H1 (cell line): ENCODE results near the gene LIPT2. TPM values are rescaled to one million over a fixed set of nuclear protein-coding genes. Genes with fewer than 3 reads are reported as not detected.

Experiments used
- CTCF ChIA-PET: fragments of 300-600 bp; sonication (Branson Sonifier 250); formaldehyde crosslinking; loops from one replicate; lab custom pipeline; 2021; ENCODE audit not compliant: partially characterized antibody; lab: Charles Lee
- POLR2A ChIA-PET: fragments of 300-600 bp; sonication (Branson Sonifier 250); formaldehyde crosslinking; loops from one replicate; lab custom pipeline; 2021; ENCODE audit warnings: inconsistent platforms; ENCODE audit not compliant: partially characterized antibody; lab: Charles Lee
- DNase-seq, 2 experiments: peaks; one replicate each; pipeline versions ENCODE4 v3.0.0 to v3.0.0-alpha.2; 2010 to 2022; ENCODE audit warnings: low spot score in 2 of 2, low read depth in 1 of 2, mixed read lengths in 1 of 2
- FAIRE-seq: peaks from 2 replicates; lab custom pipeline; 2011; peaks lifted over from hg19 to GRCh38; lab: Jason Lieb, UNC
- H2AFZ ChIP-seq: 2 replicates; pipeline ENCODE4 v1.8.1; 2012; ENCODE audit warnings: low read length, inconsistent platforms
- H2AK5ac ChIP-seq: 2 replicates; pipeline ENCODE4 v1.6.1; 2013; ENCODE audit warnings: low read depth, low read length
- H2BK120ac ChIP-seq: replicated peaks from 2 replicates; pipeline ENCODE3; 2013; ENCODE audit warnings: low read depth, low read length, inconsistent platforms
- H2BK12ac ChIP-seq: 2 replicates; pipeline ENCODE4 v1.6.1; 2013; ENCODE audit warnings: low read depth, low read length
- H2BK15ac ChIP-seq: 2 replicates; pipeline ENCODE4 v1.6.1; 2013; ENCODE audit warnings: low read length
- H2BK20ac ChIP-seq: 2 replicates; pipeline ENCODE4 v1.6.1; 2013; ENCODE audit warnings: low read length
- H2BK5ac ChIP-seq: 2 replicates; pipeline ENCODE4 v1.6.1; 2013; ENCODE audit warnings: low read depth, low read length
- H3K14ac ChIP-seq: 2 replicates; pipeline ENCODE4 v1.6.1; 2013; ENCODE audit warnings: inconsistent platforms; ENCODE audit not compliant: insufficient read length
- H3K18ac ChIP-seq: 2 replicates; pipeline ENCODE4 v1.6.1; 2013; ENCODE audit warnings: low read length; ENCODE audit errors: extremely low read depth
- H3K23ac ChIP-seq: 2 replicates; pipeline ENCODE4 v1.6.1; 2013; ENCODE audit warnings: inconsistent platforms; ENCODE audit not compliant: insufficient read length
- H3K23me2 ChIP-seq: 2 replicates; pipeline ENCODE4 v1.6.1; 2013; ENCODE audit warnings: low read depth, low read length
- H3K27ac ChIP-seq: 2 replicates; pipeline ENCODE4 v1.6.1; 2011; ENCODE audit warnings: low read depth, low read length, inconsistent platforms
- H3K27me3 ChIP-seq, 4 experiments: replicated peaks in 1 of 4; 1 replicate in 1 of 4; 2 replicates in 3 of 4; pipeline versions ENCODE4 v1.6.1 to v1.8.1; 2011 to 2013; ENCODE audit warnings: low read length in 3 of 4, mild to moderate bottlenecking in 3 of 4, inconsistent platforms in 2 of 4, mixed read lengths in 2 of 4, moderate library complexity in 1 of 4; ENCODE audit not compliant: control insufficient read depth in 3 of 4, insufficient read depth in 3 of 4; ENCODE audit errors: extremely low read depth in 1 of 4
- H3K36me3 ChIP-seq, 4 experiments: 2 replicates each; pipeline versions ENCODE4 v1.6.1 to v1.8.1; 2011 to 2013; ENCODE audit warnings: mild to moderate bottlenecking in 4 of 4, low read length in 3 of 4, moderate library complexity in 2 of 4, control low read depth in 1 of 4, inconsistent platforms in 1 of 4; ENCODE audit not compliant: insufficient read depth in 4 of 4, control insufficient read depth in 2 of 4
- H3K4ac ChIP-seq: replicated peaks from 2 replicates; pipeline ENCODE3; 2013; ENCODE audit warnings: low read length, low read depth, mixed read lengths, inconsistent platforms; ENCODE audit not compliant: insufficient read length
- H3K4me1 ChIP-seq, 4 experiments: replicated peaks in 1 of 4; 1 replicate in 1 of 4; 2 replicates in 3 of 4; pipeline versions ENCODE4 v1.6.1 to v1.8.1; 2011 to 2013; ENCODE audit warnings: low read length in 3 of 4, inconsistent platforms in 2 of 4, mixed read lengths in 1 of 4; ENCODE audit not compliant: insufficient read depth in 4 of 4, control insufficient read depth in 3 of 4
- H3K4me2 ChIP-seq, 2 experiments: 2 replicates each; pipeline versions ENCODE4 v1.6.1 to v1.8.1; 2011 to 2013; ENCODE audit warnings: low read depth in 2 of 2, low read length in 2 of 2, control low read depth in 1 of 2, inconsistent platforms in 1 of 2, mild to moderate bottlenecking in 1 of 2; ENCODE audit not compliant: insufficient read depth in 1 of 2
- H3K4me3 ChIP-seq, 4 experiments: fragments of 200-600, 300-600 bp in 1 of 4; sonication (generic), shearing (Covaris generic), sonication (Bioruptor Twin) in 1 of 4; 2 replicates each; pipeline versions ENCODE4 v1.5.1 to v1.8.1; 2011 to 2016; ENCODE audit warnings: low read length in 4 of 4, low read depth in 3 of 4, control low read depth in 2 of 4, inconsistent platforms in 2 of 4, mild to moderate bottlenecking in 2 of 4, mixed read lengths in 1 of 4, moderate library complexity in 1 of 4; ENCODE audit not compliant: insufficient read depth in 2 of 4; ENCODE audit errors: extremely low read depth in 1 of 4
- H3K56ac ChIP-seq: replicated peaks from 2 replicates; pipeline ENCODE3; 2013; ENCODE audit warnings: low read depth, mild to moderate bottlenecking, mixed read lengths, low read length, inconsistent platforms; ENCODE audit not compliant: insufficient read length
- H3K79me1 ChIP-seq: 2 replicates; pipeline ENCODE4 v1.6.1; 2013; ENCODE audit warnings: low read depth, low read length, control low read depth
- H3K79me2 ChIP-seq, 2 experiments: 2 replicates each; pipeline versions ENCODE4 v1.6.1 to v1.8.1; 2012 to 2013; ENCODE audit warnings: low read length in 2 of 2, mild to moderate bottlenecking in 2 of 2, inconsistent platforms in 1 of 2; ENCODE audit not compliant: insufficient read depth in 2 of 2, control insufficient read depth in 1 of 2
- H3K9ac ChIP-seq, 4 experiments: replicated peaks in 1 of 4; 1 replicate in 1 of 4; 2 replicates in 3 of 4; pipeline versions ENCODE4 v1.6.1 to v1.8.1; 2011 to 2013; ENCODE audit warnings: low read depth in 3 of 4, low read length in 3 of 4, control low read depth in 2 of 4, mild to moderate bottlenecking in 2 of 4, moderate library complexity in 2 of 4, inconsistent platforms in 1 of 4; ENCODE audit errors: extremely low read depth in 1 of 4
- H3K9me3 ChIP-seq, 2 experiments: 2 replicates each; pipeline versions ENCODE4 v1.6.1 to v1.8.1; 2012 to 2013; ENCODE audit warnings: mild to moderate bottlenecking in 2 of 2, moderate library complexity in 2 of 2, control low read depth in 1 of 2, inconsistent platforms in 1 of 2, low read depth in 1 of 2, low read length in 1 of 2, mixed read lengths in 1 of 2; ENCODE audit not compliant: insufficient read depth in 2 of 2
- H4K20me1 ChIP-seq, 2 experiments: replicated peaks in 1 of 2; 2 replicates each; pipeline versions ENCODE3 to v1.8.1; 2011 to 2013; ENCODE audit warnings: inconsistent platforms in 2 of 2, low read length in 2 of 2, mild to moderate bottlenecking in 1 of 2; ENCODE audit not compliant: insufficient read depth in 2 of 2, control insufficient read depth in 1 of 2
- H4K5ac ChIP-seq: 2 replicates; pipeline ENCODE4 v1.6.1; 2013; ENCODE audit warnings: low read length, low read depth, mixed read lengths, inconsistent platforms; ENCODE audit not compliant: insufficient read length
- H4K8ac ChIP-seq: 2 replicates; pipeline ENCODE4 v1.8.0; 2013; ENCODE audit warnings: mild to moderate bottlenecking, moderate library complexity, low read length, inconsistent platforms; ENCODE audit not compliant: insufficient read depth; ENCODE audit errors: extremely low read depth
- H4K91ac ChIP-seq: replicated peaks from 2 replicates; pipeline ENCODE3; 2013; ENCODE audit warnings: low read length, mixed read lengths, inconsistent platforms; ENCODE audit not compliant: insufficient read length
- ATF3 ChIP-seq: IDR thresholded peaks from 2 replicates; pipeline ENCODE4 v1.6.1; 2011; ENCODE audit warnings: low read depth, mild to moderate bottlenecking, low read length; ENCODE audit not compliant: insufficient read depth
- BCL11A ChIP-seq, 2 experiments: IDR thresholded peaks; one replicate each; pipeline ENCODE4 v1.6.1; 2011; ENCODE audit warnings: low read depth in 2 of 2, low read length in 2 of 2, mild to moderate bottlenecking in 2 of 2
- CBX5 ChIP-seq: fragments of 300-800, 300-1000 bp; sonication (generic); IDR thresholded peaks from 2 replicates; pipeline ENCODE4 v1.7.1; 2016; ENCODE audit warnings: antibody characterized with exemption, low read length, low read depth
- CHD1 ChIP-seq: IDR thresholded peaks from 2 replicates; pipeline ENCODE4 v1.6.1; 2012; ENCODE audit warnings: low read depth, low read length, improper control_type of control experiment
- CHD2 ChIP-seq: IDR thresholded peaks from 2 replicates; pipeline ENCODE4 v1.6.1; 2012; ENCODE audit warnings: low read length, improper control_type of control experiment
- EZH2 ChIP-seq: fragments of 200-600 bp; sonication (generic); IDR thresholded peaks from 2 replicates; pipeline ENCODE4 v1.7.1; 2012; ENCODE audit warnings: low read depth, mild to moderate bottlenecking, moderate library complexity, low read length, inconsistent platforms; ENCODE audit not compliant: severe bottlenecking
- KDM5A ChIP-seq: fragments of 200-600 bp; IDR thresholded peaks from 2 replicates; pipeline ENCODE4 v1.7.1; 2012; ENCODE audit warnings: mild to moderate bottlenecking, low read length, inconsistent platforms, mixed read lengths
- MAFK ChIP-seq: IDR thresholded peaks from 2 replicates; pipeline ENCODE4 v1.6.1; 2012; ENCODE audit warnings: low read depth, mild to moderate bottlenecking, improper control_type of control experiment, low read length
- POLR2A ChIP-seq, 2 experiments: IDR thresholded peaks; 1 replicate in 1 of 2; 2 replicates in 1 of 2; pipeline ENCODE4 v1.6.1; 2011; ENCODE audit warnings: low read depth in 2 of 2, low read length in 2 of 2, mild to moderate bottlenecking in 2 of 2; ENCODE audit errors: control extremely low read depth in 1 of 2
- POLR2AphosphoS5 ChIP-seq: IDR thresholded peaks from 2 replicates; pipeline ENCODE4 v1.6.1; 2011; ENCODE audit warnings: low read depth, low read length
- POU5F1 ChIP-seq: IDR thresholded peaks from 2 replicates; pipeline ENCODE4 v1.6.1; 2011; ENCODE audit warnings: low read depth, mild to moderate bottlenecking, low read length, moderate library complexity
- RAD21 ChIP-seq, 2 experiments: IDR thresholded peaks in 1 of 2; conservative IDR thresholded peaks in 1 of 2; 2 replicates each; pipeline ENCODE4 v1.6.1; 2011; ENCODE audit warnings: low read depth in 2 of 2, low read length in 2 of 2, improper control_type of control experiment in 1 of 2, inconsistent platforms in 1 of 2, mild to moderate bottlenecking in 1 of 2, moderate library complexity in 1 of 2
- SP1 ChIP-seq: IDR thresholded peaks from 2 replicates; pipeline ENCODE4 v1.6.1; 2011; ENCODE audit warnings: low read depth, low read length
- TAF1 ChIP-seq: IDR thresholded peaks from 2 replicates; pipeline ENCODE4 v1.6.1; 2011; ENCODE audit warnings: mild to moderate bottlenecking, low read depth, low read length
- TCF12 ChIP-seq: IDR thresholded peaks from 2 replicates; pipeline ENCODE4 v1.6.1; 2011; ENCODE audit warnings: low read depth, mild to moderate bottlenecking, low read length
- WGBS, 2 experiments: shearing (Covaris generic) in 1 of 2; methylation state at CpG; one replicate each; pipeline versions ENCODE4 v1.1.6 to v1.1.7; 2013 to 2015; ENCODE audit warnings: low lambda C conversion rate in 2 of 2, mixed read lengths in 2 of 2, inconsistent platforms in 1 of 2, low coverage in 1 of 2, missing lambda C conversion rate in 1 of 2; ENCODE audit not compliant: insufficient replicate concordance in 2 of 2, insufficient coverage in 1 of 2, insufficient read length in 1 of 2; ENCODE audit errors: extremely low coverage in 1 of 2, missing lambda C conversion rate in 1 of 2; 5-methylcytosine and 5-hydroxymethylcytosine counted together
- polyA plus RNA-seq, 7 experiments: library from polyadenylated mRNA; depleted of rRNA in 3 of 7; stranded (reverse) in 5 of 7; unstranded in 2 of 7; fragments of >200 nt in 5 of 7; fragments of 200-250 nt in 2 of 7; gene quantifications; 1 replicate in 5 of 7; 2 replicates in 1 of 7; 4 replicates in 1 of 7; pipeline versions ENCODE4 v1.2.1 to v1.2.3, GENCODE V29; 2011 to 2013; ENCODE audit warnings: missing spikeins in 2 of 7, mixed read lengths in 2 of 7
- total RNA-seq: library from RNA; stranded (reverse); fragmentation: NEBNext Ultra II Directional; extraction: Animal tissue kit (Norgen Biotek cat#: 25700); gene quantifications from 2 replicates; pipeline ENCODE4 v1.2.1, GENCODE V29; 2021

LIPT2 gene
- total and polyA plus RNA-seq, 2 of the 8 experiments (the other 6 are each of a cell fraction or from before 2014, with no cell fraction given) = 6.4 to 16.7 TPM

GRCh38 chr11:74507582-74507981 lies 14.1 kb upstream of the LIPT2 start:
- H3K23me2 ChIP-seq = no peaks in the 10 kb centered on the region
- no peak overlapping the region for H3K4ac ChIP-seq
- no peak overlapping the region for H4K5ac ChIP-seq
- no peak overlapping the region for H3K4me2 ChIP-seq
- H3K36me3 ChIP-seq = no peaks in the 10 kb centered on the region
- 92% methylated on average over 2 of the region's 2 CpGs; no CpG with 5 or more reads in 1 of the 2 experiments for WGBS, 2 experiments
- no peaks in the 10 kb centered on the region for H3K79me2 ChIP-seq
- no peak overlapping the region for H2AFZ ChIP-seq
- no peaks in the 10 kb centered on the region for H3K79me1 ChIP-seq
- no peak overlapping the region for H3K14ac ChIP-seq
- ChIA-PET CTCF (interaction anchor here (0.6 to 2.0 kb wide), 4 partner anchors 55 to 195 kb away, joined by 3 to 8 read pairs (median 3); no protein-coding TSS in a partner anchor), POLR2A (interaction anchor here (0.6 kb wide), 1 partner anchor 400 kb away, joined by 3 read pairs; no protein-coding TSS in a partner anchor)
- no peak overlapping the region for H2BK5ac ChIP-seq
- H2BK12ac ChIP-seq = no peak overlapping the region
- H4K91ac ChIP-seq = no peak overlapping the region
- no peak overlapping the region for H2BK20ac ChIP-seq
- DNase-seq (no peak), FAIRE-seq (no peak)
- H2BK120ac ChIP-seq = no peak overlapping the region
- H4K20me1 ChIP-seq = no peaks in the 10 kb centered on the region
- H3K27me3 ChIP-seq = no peaks in the 10 kb centered on the region
- no peak overlapping the region for H3K4me3 ChIP-seq
- no peak overlapping the region for H2BK15ac ChIP-seq
- peaks cover 3 to 6% of the 10 kb centered on the region in 2 experiments for H3K9me3 ChIP-seq
- H3K18ac ChIP-seq = no peak overlapping the region
- no peak overlapping the region for H4K8ac ChIP-seq
- H3K23ac ChIP-seq = no peak overlapping the region
- no peak overlapping the region for H3K9ac ChIP-seq
- no peak overlapping the region for H3K56ac ChIP-seq
- H2AK5ac ChIP-seq = no peak overlapping the region
- no peak overlapping the region for H3K27ac ChIP-seq
- H3K4me1 ChIP-seq = no peaks in the 10 kb centered on the region
- TF ChIP-seq CBX5 = no peak
- no peak for TF ChIP-seq EZH2
- TF ChIP-seq POU5F1 = no peak
- no peak for TF ChIP-seq POLR2A (IDR thresholded peaks at IDR 0.05; ENCODE audit: control extremely low read depth in 1 of 2, low read depth in 2 of 2, low read length in 2 of 2)
- TF ChIP-seq RAD21 (IDR thresholded peaks at IDR 0.05 in 1 of 2, conservative IDR thresholded peaks at IDR 0.05 in 1 of 2; ENCODE audit: low read depth in 2 of 2, low read length in 2 of 2) = no peak
- TF ChIP-seq TCF12 = no peak
- TF ChIP-seq TAF1 = no peak
- no peak for TF ChIP-seq CHD1
- TF ChIP-seq ATF3 = no peak
- no peak for TF ChIP-seq KDM5A
- no peak for TF ChIP-seq SP1
- TF ChIP-seq MAFK = no peak
- TF ChIP-seq BCL11A (IDR thresholded peaks at IDR 0.05; ENCODE audit: low read depth in 2 of 2, low read length in 2 of 2) = no peak
- TF ChIP-seq CHD2 = no peak
- TF ChIP-seq POLR2AphosphoS5 = no peak
